H9 (cell line): Measurements from ENCODE around the gene MUC4. TPM values are rescaled to one million over a fixed set of nuclear protein-coding genes. Genes with fewer than 3 reads are reported as not detected.

Experiments used
- DNase-seq: peaks from one replicate; pipeline ENCODE4 v3.0.0-alpha.2; 2017
- H2AFZ ChIP-seq: one replicate; pipeline ENCODE4 v1.6.1; 2013; ENCODE audit warnings: mild to moderate bottlenecking, low read length, control low read depth, moderate library complexity
- H2AK5ac ChIP-seq: 2 replicates; pipeline ENCODE4 v1.6.1; 2013; ENCODE audit warnings: low read length, control low read depth, mixed read lengths; ENCODE audit not compliant: insufficient read length
- H2BK120ac ChIP-seq: one replicate; pipeline ENCODE4 v1.6.1; 2013; ENCODE audit warnings: low read depth, mild to moderate bottlenecking, low read length, control low read depth, inconsistent platforms; ENCODE audit not compliant: poor library complexity, severe bottlenecking
- H2BK12ac ChIP-seq: 2 replicates; pipeline ENCODE4 v1.6.1; 2013; ENCODE audit warnings: low read length, control low read depth, mixed read lengths, low read depth; ENCODE audit not compliant: insufficient read length
- H2BK15ac ChIP-seq: 2 replicates; pipeline ENCODE4 v1.6.1; 2013; ENCODE audit warnings: low read depth, low read length, control low read depth
- H2BK20ac ChIP-seq: one replicate; pipeline ENCODE4 v1.6.1; 2013; ENCODE audit warnings: low read depth, mild to moderate bottlenecking, low read length, control low read depth, inconsistent platforms; ENCODE audit not compliant: poor library complexity, severe bottlenecking
- H2BK5ac ChIP-seq: 2 replicates; pipeline ENCODE4 v1.6.1; 2013; ENCODE audit warnings: low read length, control low read depth, mixed read lengths; ENCODE audit not compliant: insufficient read length
- H3K14ac ChIP-seq: 2 replicates; pipeline ENCODE4 v1.6.1; 2013; ENCODE audit warnings: low read length, control low read depth; ENCODE audit not compliant: insufficient read depth
- H3K18ac ChIP-seq: 2 replicates; pipeline ENCODE4 v1.6.1; 2013; ENCODE audit warnings: low read depth, mild to moderate bottlenecking, mixed read lengths, low read length, control low read depth; ENCODE audit not compliant: insufficient read length
- H3K23ac ChIP-seq: 2 replicates; pipeline ENCODE4 v1.6.1; 2013; ENCODE audit warnings: low read length, control low read depth, mixed read lengths, low read depth; ENCODE audit not compliant: insufficient read length
- H3K23me2 ChIP-seq: 2 replicates; pipeline ENCODE4 v1.6.1; 2013; ENCODE audit warnings: low read depth, mild to moderate bottlenecking, mixed read lengths, low read length, control low read depth; ENCODE audit not compliant: insufficient read length, poor library complexity, severe bottlenecking
- H3K27ac ChIP-seq: 2 replicates; pipeline ENCODE4 v1.5.1; 2013; ENCODE audit warnings: low read length, control low read depth, mixed read lengths, low read depth; ENCODE audit not compliant: insufficient read length
- H3K27me3 ChIP-seq: 2 replicates; pipeline ENCODE4 v1.6.1; 2013; ENCODE audit warnings: low read length, control low read depth, inconsistent platforms; ENCODE audit not compliant: insufficient read depth
- H3K4ac ChIP-seq: 2 replicates; pipeline ENCODE4 v1.6.1; 2013; ENCODE audit warnings: low read depth, mild to moderate bottlenecking, control low read depth, inconsistent platforms, low read length, moderate library complexity
- H3K4me1 ChIP-seq: 2 replicates; pipeline ENCODE4 v1.6.1; 2013; ENCODE audit warnings: low read length, control low read depth, inconsistent platforms; ENCODE audit not compliant: insufficient read depth
- H3K4me2 ChIP-seq: 2 replicates; pipeline ENCODE4 v1.6.1; 2013; ENCODE audit warnings: low read length, control low read depth, mixed read lengths; ENCODE audit not compliant: insufficient read length, insufficient read depth
- H3K56ac ChIP-seq: 2 replicates; pipeline ENCODE4 v1.6.1; 2013; ENCODE audit warnings: low read depth, mild to moderate bottlenecking, mixed read lengths, low read length, control low read depth; ENCODE audit not compliant: insufficient read length
- H3K79me1 ChIP-seq: 2 replicates; pipeline ENCODE4 v1.6.1; 2013; ENCODE audit warnings: low read depth, mild to moderate bottlenecking, moderate library complexity, low read length, control low read depth, inconsistent platforms; ENCODE audit not compliant: insufficient read depth, poor library complexity, severe bottlenecking
- H3K79me2 ChIP-seq: 2 replicates; pipeline ENCODE4 v1.6.1; 2013; ENCODE audit warnings: low read length, control low read depth, inconsistent platforms; ENCODE audit not compliant: insufficient read depth
- H3K9ac ChIP-seq: 2 replicates; pipeline ENCODE4 v1.6.1; 2013; ENCODE audit warnings: low read length, control low read depth, mixed read lengths; ENCODE audit not compliant: insufficient read length; ENCODE audit errors: extremely low read depth
- H3K9me3 ChIP-seq: one replicate; pipeline ENCODE4 v1.6.1; 2013; ENCODE audit warnings: low read depth, low read length, inconsistent platforms; ENCODE audit not compliant: control insufficient read depth
- H3T11ph ChIP-seq: one replicate; pipeline ENCODE4 v1.6.1; 2013; ENCODE audit warnings: mild to moderate bottlenecking, low read length, control low read depth, inconsistent platforms
- H4K20me1 ChIP-seq: one replicate; pipeline ENCODE4 v1.6.1; 2013; ENCODE audit not compliant: control insufficient read depth, insufficient read length, insufficient read depth
- H4K5ac ChIP-seq: 2 replicates; pipeline ENCODE4 v1.6.1; 2013; ENCODE audit warnings: low read depth, mild to moderate bottlenecking, mixed read lengths, low read length, control low read depth; ENCODE audit not compliant: insufficient read length
- H4K8ac ChIP-seq: replicated peaks from 2 replicates; pipeline ENCODE4 v1.6.1; 2013; ENCODE audit warnings: low read length, control low read depth, mixed read lengths, low read depth; ENCODE audit not compliant: insufficient read length
- H4K91ac ChIP-seq: 2 replicates; pipeline ENCODE4 v1.6.1; 2013; ENCODE audit warnings: low read depth, mild to moderate bottlenecking, moderate library complexity, mixed read lengths, low read length, control low read depth; ENCODE audit not compliant: insufficient read length
- H3K27ac Mint-ChIP-seq, 3 experiments: 2 replicates in 2 of 3; 3 replicates in 1 of 3; pipeline ENCODE4 v1.8.0; 2020 to 2021; ENCODE audit warnings: mixed read lengths in 3 of 3, mild to moderate bottlenecking in 1 of 3, moderate library complexity in 1 of 3
- H3K27me3 Mint-ChIP-seq: 2 replicates; pipeline ENCODE4 v1.8.0; 2021; ENCODE audit warnings: low read depth, mild to moderate bottlenecking, moderate library complexity, mixed read lengths
- H3K36me3 Mint-ChIP-seq, 3 experiments: 2 replicates in 2 of 3; 3 replicates in 1 of 3; pipeline ENCODE4 v1.8.0; 2020 to 2021; ENCODE audit warnings: low read depth in 3 of 3, mixed read lengths in 3 of 3; ENCODE audit not compliant: insufficient read depth in 1 of 3
- H3K4me1 Mint-ChIP-seq, 2 experiments: 2 replicates each; pipeline ENCODE4 v1.8.0; 2020; ENCODE audit warnings: mixed read lengths in 2 of 2
- H3K4me3 Mint-ChIP-seq, 2 experiments: 2 replicates in 1 of 2; 3 replicates in 1 of 2; pipeline ENCODE4 v1.8.0; 2020 to 2021; ENCODE audit warnings: mild to moderate bottlenecking in 2 of 2, mixed read lengths in 2 of 2, moderate library complexity in 1 of 2
- H3K9me3 Mint-ChIP-seq, 2 experiments: 2 replicates in 1 of 2; 3 replicates in 1 of 2; pipeline ENCODE4 v1.8.0; 2020; ENCODE audit warnings: mild to moderate bottlenecking in 2 of 2, mixed read lengths in 2 of 2, moderate library complexity in 1 of 2
- WGBS: extraction: QIAGEN DNeasy Blood & Tissue Kit; methylation state at CpG from one replicate; pipeline ENCODE4 v1.1.7; 2013; ENCODE audit warnings: missing lambda C conversion rate, low lambda C conversion rate, mixed read lengths; ENCODE audit not compliant: insufficient read length; ENCODE audit errors: extremely low coverage; 5-methylcytosine and 5-hydroxymethylcytosine counted together
- total RNA-seq: library from RNA; stranded (reverse); gene quantifications from 2 replicates; pipeline ENCODE4 v1.2.1, GENCODE V29; 2021
- TF ChIP-seq, protein P1 (sequence below): fragments of 200-600 bp; sonication (generic); conservative IDR thresholded peaks from 3 replicates; pipeline ENCODE4 v1.8.0; 2021; ENCODE audit warnings: antibody characterized with exemption, mild to moderate bottlenecking

The MUC4 gene
- total RNA-seq, 1 experiment from 2014 or later = 1.2 TPM

DNA sequence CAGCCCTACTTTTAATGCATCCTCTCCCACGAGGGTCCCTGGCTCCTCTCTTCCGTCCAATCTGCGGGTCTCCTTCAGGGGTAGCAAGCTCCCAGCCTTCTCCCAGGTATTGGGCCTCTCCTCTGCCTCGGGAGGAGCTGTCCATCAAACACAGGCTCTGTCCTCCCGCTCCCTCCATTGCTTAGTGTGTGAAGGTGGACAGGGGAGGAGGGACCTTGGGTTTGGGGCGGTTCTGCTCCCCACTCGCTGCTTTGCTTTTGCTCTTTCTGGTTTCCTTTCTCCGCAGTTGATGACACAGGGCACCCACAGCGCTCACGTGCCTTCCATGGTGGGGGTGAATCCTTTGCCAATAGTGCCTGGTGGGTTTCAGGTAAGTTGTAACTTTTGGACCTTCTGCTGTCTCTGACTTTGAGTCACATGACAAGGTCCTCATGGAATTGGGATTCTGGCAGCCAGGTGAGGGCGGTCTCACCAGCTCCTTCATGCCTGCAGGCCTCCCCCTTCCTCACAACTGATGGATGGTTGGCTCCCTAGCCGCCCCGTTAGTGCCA lies 72.1 kb downstream of the MUC4 start:
- Histone ChIP-seq H2BK120ac (no peak overlapping the region), H3K18ac (peak overlapping the region; percentile 8), H4K20me1 (no peaks in the 10 kb centered on the region), H3K23ac (no peak overlapping the region), H2BK15ac (no peak overlapping the region), H3K9ac (no peak overlapping the region), H2BK12ac (no peak overlapping the region), H3K56ac (no peak overlapping the region), H2AFZ (no peak overlapping the region), H3K4me1 (no peaks in the 10 kb centered on the region), H2BK5ac (no peak overlapping the region), H3K27me3 (no peaks in the 10 kb centered on the region), H3T11ph (no peak overlapping the region), H3K14ac (no peak overlapping the region), H4K91ac (no peak overlapping the region), H4K5ac (no peak overlapping the region), H3K79me1 (no peaks in the 10 kb centered on the region), H2BK20ac (no peak overlapping the region), H4K8ac (no peak overlapping the region), H3K79me2 (no peaks in the 10 kb centered on the region), H3K4me2 (no peak overlapping the region), H3K27ac (no peak overlapping the region), H3K4ac (no peak overlapping the region), H3K23me2 (no peaks in the 10 kb centered on the region), H2AK5ac (no peak overlapping the region), H3K9me3 (no peaks in the 10 kb centered on the region)
- no peaks in the 10 kb centered on the region for H3K9me3 Mint-ChIP-seq
- TF ChIP-seq, protein P1, sequence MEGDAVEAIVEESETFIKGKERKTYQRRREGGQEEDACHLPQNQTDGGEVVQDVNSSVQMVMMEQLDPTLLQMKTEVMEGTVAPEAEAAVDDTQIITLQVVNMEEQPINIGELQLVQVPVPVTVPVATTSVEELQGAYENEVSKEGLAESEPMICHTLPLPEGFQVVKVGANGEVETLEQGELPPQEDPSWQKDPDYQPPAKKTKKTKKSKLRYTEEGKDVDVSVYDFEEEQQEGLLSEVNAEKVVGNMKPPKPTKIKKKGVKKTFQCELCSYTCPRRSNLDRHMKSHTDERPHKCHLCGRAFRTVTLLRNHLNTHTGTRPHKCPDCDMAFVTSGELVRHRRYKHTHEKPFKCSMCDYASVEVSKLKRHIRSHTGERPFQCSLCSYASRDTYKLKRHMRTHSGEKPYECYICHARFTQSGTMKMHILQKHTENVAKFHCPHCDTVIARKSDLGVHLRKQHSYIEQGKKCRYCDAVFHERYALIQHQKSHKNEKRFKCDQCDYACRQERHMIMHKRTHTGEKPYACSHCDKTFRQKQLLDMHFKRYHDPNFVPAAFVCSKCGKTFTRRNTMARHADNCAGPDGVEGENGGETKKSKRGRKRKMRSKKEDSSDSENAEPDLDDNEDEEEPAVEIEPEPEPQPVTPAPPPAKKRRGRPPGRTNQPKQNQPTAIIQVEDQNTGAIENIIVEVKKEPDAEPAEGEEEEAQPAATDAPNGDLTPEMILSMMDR = no peak; the same call in 2 of the 3 replicates
- H3K27ac Mint-ChIP-seq = no peak overlapping the region
- H3K4me1 Mint-ChIP-seq = peaks cover 0 to 2% of the 10 kb centered on the region in 2 experiments; a peak in 1 of 4 replicates
- H3K27me3 Mint-ChIP-seq = peaks cover 49% of the 10 kb centered on the region
- DNase-seq = no peak
- no peak overlapping the region for H3K4me3 Mint-ChIP-seq
- no CpG with 5 or more reads among the region's 13 CpGs for WGBS
- H3K36me3 Mint-ChIP-seq = no peaks in the 10 kb centered on the region
